ENCODE data around the gene S100A14. TPM values are rescaled to one million over a fixed set of nuclear protein-coding genes. Genes with fewer than 3 reads are reported as not detected.
A peak's percentile ranks its signal among the peaks of the same experiment; 100 is the strongest.

S100A14 gene
- polyA plus RNA-seq, 2 of the 4 experiments (the other 2 are of a cell fraction) = 0.21 TPM

DNA sequence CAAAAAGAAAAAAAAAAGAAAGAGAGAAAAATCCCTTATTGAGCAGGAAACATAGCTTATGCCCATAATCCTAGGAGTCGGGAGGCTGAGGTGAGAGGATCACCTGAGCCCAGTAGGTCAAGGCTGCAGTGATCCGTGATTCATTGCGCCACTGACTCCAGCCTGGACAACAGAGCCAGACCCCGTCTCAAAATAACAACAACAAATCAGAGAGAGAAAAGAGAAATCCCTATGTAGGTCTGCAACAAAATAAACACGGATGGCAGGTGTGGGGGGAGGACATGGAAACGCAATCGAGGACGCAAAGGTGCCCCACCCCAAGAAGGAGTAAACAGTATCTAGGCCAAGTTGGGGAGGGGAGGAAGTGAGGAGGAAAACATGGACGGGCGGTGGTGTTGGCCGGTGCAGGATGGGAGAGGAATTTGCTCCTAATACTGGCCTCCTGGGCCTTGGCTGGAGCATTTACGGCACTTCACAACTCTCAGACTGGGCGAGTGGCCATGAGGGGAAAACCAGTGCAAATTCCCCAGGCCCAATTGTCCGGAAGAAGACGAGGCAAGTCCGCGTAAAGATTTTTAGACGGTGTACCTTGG lies 17.1 kb upstream of the S100A14 start:
- no peaks in the 10 kb centered on the region for H3K9me3 ChIP-seq
- ATAC-seq = peak; percentile 51 to 55
- peak; percentile 57 to 62 for DNase-seq (ENCODE audit: low read depth in 1 of 2, low spot score in 1 of 2)
- H3K4me2 ChIP-seq = peak overlapping the region; percentile 86
- 18% methylated on average over 18 of the region's 18 CpGs for WGBS (ENCODE audit: missing lambda C conversion rate)
- H3K27ac ChIP-seq = peak overlapping the region; percentile 99 to 100
- peaks cover 26% of the 10 kb centered on the region for H3K4me1 ChIP-seq
- peak overlapping the region; percentile 90 for H3K4me3 ChIP-seq
- POLR2A ChIA-PET = interaction anchor here (0.7 to 2.6 kb wide), 28 partner anchors 9 to 357 kb away, joined by 3 to 49 read pairs (median 6); partner anchors contain the start of genes CREB3L4, DENND4B, ILF2 and INTS3
- TF ChIP-seq KDM1A (IDR thresholded peaks at IDR 0.05; ENCODE audit: low read depth) = no peak
- TF ChIP-seq POLR2A (IDR thresholded peaks at IDR 0.05; ENCODE audit: low read length) = 0 out of 2 replicates have a peak, but pooled peaks have one; percentile 2
- TF ChIP-seq HOXB5 (CRISPR knock-in tag; IDR thresholded peaks at IDR 0.05) = no peak
- TF ChIP-seq, protein P1, sequence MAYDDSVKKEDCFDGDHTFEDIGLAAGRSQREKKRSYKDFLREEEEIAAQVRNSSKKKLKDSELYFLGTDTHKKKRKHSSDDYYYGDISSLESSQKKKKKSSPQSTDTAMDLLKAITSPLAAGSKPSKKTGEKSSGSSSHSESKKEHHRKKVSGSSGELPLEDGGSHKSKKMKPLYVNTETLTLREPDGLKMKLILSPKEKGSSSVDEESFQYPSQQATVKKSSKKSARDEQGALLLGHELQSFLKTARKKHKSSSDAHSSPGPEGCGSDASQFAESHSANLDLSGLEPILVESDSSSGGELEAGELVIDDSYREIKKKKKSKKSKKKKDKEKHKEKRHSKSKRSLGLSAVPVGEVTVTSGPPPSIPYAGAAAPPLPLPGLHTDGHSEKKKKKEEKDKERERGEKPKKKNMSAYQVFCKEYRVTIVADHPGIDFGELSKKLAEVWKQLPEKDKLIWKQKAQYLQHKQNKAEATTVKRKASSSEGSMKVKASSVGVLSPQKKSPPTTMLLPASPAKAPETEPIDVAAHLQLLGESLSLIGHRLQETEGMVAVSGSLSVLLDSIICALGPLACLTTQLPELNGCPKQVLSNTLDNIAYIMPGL (CRISPR knock-in tag; IDR thresholded peaks at IDR 0.05; ENCODE audit: borderline replicate concordance) = no peak
- TF ChIP-seq TP53 (CRISPR knock-in tag; IDR thresholded peaks at IDR 0.05) = 0 out of 2 replicates have a peak, but pooled peaks have one; percentile 58
- FAIRE-seq = no peak
- CTCF ChIA-PET = interaction anchor here (1.0 to 3.4 kb wide), 9 partner anchors 9 to 280 kb away, joined by 3 to 32 read pairs (median 6); partner anchors contain the start of gene S100A16

GRCh38 chr1:153631047-153632022 lies 15.2 kb upstream of the S100A14 start:
- ATAC-seq (no peak), FAIRE-seq (no peak), DNase-seq (ENCODE audit: low read depth in 1 of 2, low spot score in 1 of 2) (no peak)
- ChIA-PET POLR2A (interaction anchor here (0.6 to 0.7 kb wide), 2 partner anchors 43 to 96 kb away, joined by 4 to 6 read pairs; partner anchors contain the start of gene INTS3), CTCF (interaction anchor here (0.6 to 18.3 kb wide), 8 partner anchors 16 to 283 kb away, joined by 3 to 253 read pairs (median 6); partner anchors contain the start of genes S100A14, S100A16 and S100A6)
- peaks cover 33% of the 10 kb centered on the region for H3K4me1 ChIP-seq
- WGBS (ENCODE audit: missing lambda C conversion rate) = 74% methylated on average over 8 of the region's 10 CpGs
- no peak overlapping the region for H3K4me2 ChIP-seq
- TF ChIP-seq MAZ (IDR thresholded peaks at IDR 0.05; ENCODE audit: borderline replicate concordance, low read depth, low read length) = no peak
- TF ChIP-seq, protein P2, sequence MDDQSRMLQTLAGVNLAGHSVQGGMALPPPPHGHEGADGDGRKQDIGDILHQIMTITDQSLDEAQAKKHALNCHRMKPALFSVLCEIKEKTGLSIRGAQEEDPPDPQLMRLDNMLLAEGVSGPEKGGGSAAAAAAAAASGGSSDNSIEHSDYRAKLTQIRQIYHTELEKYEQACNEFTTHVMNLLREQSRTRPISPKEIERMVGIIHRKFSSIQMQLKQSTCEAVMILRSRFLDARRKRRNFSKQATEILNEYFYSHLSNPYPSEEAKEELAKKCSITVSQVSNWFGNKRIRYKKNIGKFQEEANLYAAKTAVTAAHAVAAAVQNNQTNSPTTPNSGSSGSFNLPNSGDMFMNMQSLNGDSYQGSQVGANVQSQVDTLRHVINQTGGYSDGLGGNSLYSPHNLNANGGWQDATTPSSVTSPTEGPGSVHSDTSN (IDR thresholded peaks at IDR 0.05) = no peak
- TF ChIP-seq RARB (CRISPR knock-in tag; IDR thresholded peaks at IDR 0.05) = no peak
- no peak for TF ChIP-seq SMC3 (IDR thresholded peaks at IDR 0.05)
- no peak overlapping the region for H3K27ac ChIP-seq
- no peak overlapping the region for H3K4me3 ChIP-seq
- no peaks in the 10 kb centered on the region for H3K9me3 ChIP-seq

- Histone ChIP-seq H3K4me3 (no peak overlapping the region), H3K27ac (peak overlapping the region in 1 of 2 experiments; percentile 13; a peak in 1 of 6 replicates), H3K4me2 (no peak overlapping the region), H3K9me3 (no peaks in the 10 kb centered on the region), H3K4me1 (peaks cover 28% of the 10 kb centered on the region)
- ChIA-PET POLR2A (interaction anchor here (0.6 kb wide), 1 partner anchor 97 kb away, joined by 6 read pairs; the partner anchor contains the start of gene INTS3), CTCF (interaction anchor here (1.0 to 18.3 kb wide), 6 partner anchors 15 to 120 kb away, joined by 3 to 253 read pairs (median 40); partner anchors contain the start of genes S100A14, S100A16 and S100A6)
- ATAC-seq (no peak), DNase-seq (ENCODE audit: low read depth in 1 of 2, low spot score in 1 of 2) (no peak), FAIRE-seq (no peak)
- no peak for TF ChIP-seq KDM1A (IDR thresholded peaks at IDR 0.05; ENCODE audit: low read depth)
- no peak for TF ChIP-seq RFX5 (IDR thresholded peaks at IDR 0.05)
- TF ChIP-seq EHF (CRISPR knock-in tag; IDR thresholded peaks at IDR 0.05) = no peak
- TF ChIP-seq, protein P3, sequence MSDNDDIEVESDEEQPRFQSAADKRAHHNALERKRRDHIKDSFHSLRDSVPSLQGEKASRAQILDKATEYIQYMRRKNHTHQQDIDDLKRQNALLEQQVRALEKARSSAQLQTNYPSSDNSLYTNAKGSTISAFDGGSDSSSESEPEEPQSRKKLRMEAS (IDR thresholded peaks at IDR 0.05) = no peak
- no peak for TF ChIP-seq POLR2AphosphoS2 (conservative IDR thresholded peaks at IDR 0.05; ENCODE audit: low read length)
- WGBS (ENCODE audit: missing lambda C conversion rate) = 96% methylated on average over 7 of the region's 7 CpGs
Measured at GRCh38 chr1:153630384-153630783, 14.3 kb upstream of the S100A14 start.

All from A549 (cell line).